ENCODE data around the gene C1orf56. TPM values are rescaled to one million over a fixed set of nuclear protein-coding genes. Genes with fewer than 3 reads are reported as not detected.

C1orf56 gene
- total RNA-seq, 4 donors from 2014 or later, result 0.59 to 8.5 (median 3.8) TPM

GRCh38 chr1:151024540-151025146 is 22.9 kb upstream of the C1orf56 start:
- TF ChIP-seq POLR2A (IDR thresholded peaks at IDR 0.05), result no peak
- peak; percentile 52 to 75 (median 68) for TF ChIP-seq CTCF (IDR thresholded peaks at IDR 0.05)
- Histone ChIP-seq H3K27ac (peak overlapping the region; percentile 37 to 60), H3K9me3 (no peaks in the 10 kb centered on the region), H3K4me3 (no peak overlapping the region), H3K4me1 (no peaks in the 10 kb centered on the region), H3K36me3 (no peaks in the 10 kb centered on the region), H3K27me3 (no peaks in the 10 kb centered on the region)
- DNase-seq, result peak; percentile 72 to 80
- intact Hi-C loops (cut with DNase I; ENCODE audit: low total_unique reads), result no loop called here

GRCh38 chr1:151026460-151026859 is 21.1 kb upstream of the C1orf56 start:
- DNase-seq, result no peak
- no peaks in the 10 kb centered on the region for H3K9me3 ChIP-seq
- no peaks in the 10 kb centered on the region for H3K4me1 ChIP-seq
- no peak overlapping the region for H3K27ac ChIP-seq
- TF ChIP-seq POLR2A (IDR thresholded peaks at IDR 0.05) (no peak), CTCF (IDR thresholded peaks at IDR 0.05) (no peak)
- intact Hi-C loops (cut with DNase I; ENCODE audit: low total_unique reads), result no loop called here
- H3K4me3 ChIP-seq, result no peak overlapping the region
- H3K27me3 ChIP-seq, result no peaks in the 10 kb centered on the region
- no peaks in the 10 kb centered on the region for H3K36me3 ChIP-seq

- Histone ChIP-seq H3K27me3 (no peaks in the 10 kb centered on the region), H3K36me3 (no peaks in the 10 kb centered on the region), H3K4me1 (no peaks in the 10 kb centered on the region), H3K4me3 (no peak overlapping the region), H3K9me3 (no peaks in the 10 kb centered on the region), H3K27ac (no peak overlapping the region)
- DNase-seq, result no peak
- TF ChIP-seq CTCF (IDR thresholded peaks at IDR 0.05) (no peak), POLR2A (IDR thresholded peaks at IDR 0.05) (no peak)
- intact Hi-C loops (cut with DNase I; ENCODE audit: low total_unique reads), result no loop called here
Observed at GRCh38 chr1:151032164-151032563, 15.4 kb upstream of the C1orf56 start.

- no peak overlapping the region for H3K4me3 ChIP-seq
- TF ChIP-seq POLR2A (IDR thresholded peaks at IDR 0.05) (no peak), CTCF (IDR thresholded peaks at IDR 0.05) (no peak)
Observed at GRCh38 chr1:151035167-151035566, 12.4 kb upstream of the C1orf56 start.

GRCh38 chr1:151036356-151036755 is 11.2 kb upstream of the C1orf56 start, which contains the start of gene BNIPL:
Gene BNIPL (plus strand): TSS chr1:151036586. CDS start chr1:151036726, 140 bp downstream.
- DNase-seq, result no peak
- TF ChIP-seq CTCF (IDR thresholded peaks at IDR 0.05), result no peak
- no peak for TF ChIP-seq POLR2A (IDR thresholded peaks at IDR 0.05)
- no peak within 1 kb of the TSS for H3K27ac ChIP-seq
- H3K4me1 ChIP-seq, result no peaks in the 10 kb centered on the region
- no peaks in the 10 kb centered on the region for H3K36me3 ChIP-seq
- no peaks in the 10 kb centered on the region for H3K9me3 ChIP-seq
- H3K4me3 ChIP-seq, result no peak within 1 kb of the TSS
- intact Hi-C loops (cut with DNase I; ENCODE audit: low total_unique reads), result no loop called here
- H3K27me3 ChIP-seq, result no peaks in the 10 kb centered on the region

More at GRCh38 chr1:151035167-151035566, 12.4 kb upstream of the C1orf56 start:
- Histone ChIP-seq H3K27ac (no peak overlapping the region), H3K27me3 (no peaks in the 10 kb centered on the region), H3K4me1 (no peaks in the 10 kb centered on the region), H3K36me3 (no peaks in the 10 kb centered on the region), H3K9me3 (no peaks in the 10 kb centered on the region)
- no peak for DNase-seq
- intact Hi-C loops (cut with DNase I; ENCODE audit: low total_unique reads), result no loop called here
